Suppressor macrophage (primary cell): ENCODE data around the gene SLC30A5.
"Not testable (repeated sequence)": the region's sequence is repeated elsewhere in the genome, so short reads cannot be mapped to it uniquely, and the experiment has no call there.

ENCODE experiments used
- DNase-seq, 4 experiments: peaks; one replicate each; pipeline ENCODE4 v3.0.0-alpha.2; 2020 to 2022
- total RNA-seq, 17 experiments: gene quantifications; one replicate each; lab custom pipeline; 2026; ENCODE audit warnings: mixed read lengths in 6 of 17, inconsistent platforms in 3 of 17; lab: John Stamatoyannopoulos, UW

SLC30A5 gene
- 63.0 to 148 (median 93.3) reads per million in 17 experiments for total RNA-seq

DNA sequence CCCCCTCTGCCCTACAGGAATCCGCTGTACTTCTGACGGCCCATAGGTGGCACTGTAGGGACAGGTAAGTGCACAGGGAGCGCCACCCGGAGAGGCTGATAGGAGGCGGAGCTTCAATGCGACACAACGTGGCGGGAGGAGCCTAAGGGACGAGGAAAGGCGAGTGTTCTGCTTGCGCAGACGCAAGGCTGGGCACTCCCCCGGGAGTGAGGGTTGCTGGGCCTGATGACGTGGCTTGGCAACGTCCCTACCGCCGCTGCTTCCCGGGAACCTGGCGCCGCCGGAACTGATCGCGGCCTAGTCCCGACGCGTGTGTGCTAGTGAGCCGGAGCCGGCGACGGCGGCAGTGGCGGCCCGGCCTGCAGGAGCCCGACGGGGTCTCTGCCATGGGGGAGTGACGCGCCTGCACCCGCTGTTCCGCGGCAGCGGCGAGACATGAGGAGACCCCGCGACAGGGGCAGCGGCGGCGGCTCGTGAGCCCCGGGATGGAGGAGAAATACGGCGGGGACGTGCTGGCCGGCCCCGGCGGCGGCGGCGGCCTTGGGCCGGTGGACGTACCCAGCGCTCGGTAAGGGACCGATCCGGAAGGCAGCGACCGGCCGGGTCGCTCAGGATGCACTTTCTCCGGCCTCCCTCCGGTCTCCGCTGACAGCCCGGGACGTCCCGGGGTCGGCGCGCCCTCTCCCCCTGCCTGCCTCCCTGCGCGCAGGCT, at the start of gene SLC30A5:
SLC30A5 (plus strand) TSS at position 244 of the 712 bp plus-strand sequence; CDS start at position 486, 242 bp downstream.
- peak; percentile 98 to 100 (median 99) for DNase-seq

DNA sequence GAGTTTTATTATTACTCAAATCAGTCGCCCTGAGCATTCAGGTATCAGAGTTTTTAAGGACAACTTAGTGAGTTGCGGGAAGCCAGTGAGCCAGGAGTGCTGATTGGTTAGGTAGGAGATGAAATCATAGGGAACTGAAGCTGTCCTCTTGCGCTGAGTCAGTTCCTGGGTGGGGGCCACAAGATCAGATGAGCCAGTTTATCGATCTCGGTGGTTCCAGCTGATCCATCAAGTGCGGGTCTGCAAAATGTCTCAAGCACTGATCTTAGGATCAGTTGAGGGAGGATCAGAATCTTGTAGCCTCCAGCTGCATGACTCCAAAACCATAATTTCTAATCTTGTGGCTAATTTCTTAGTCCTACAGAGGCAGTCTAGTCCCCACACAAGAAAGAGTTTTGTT, 48.6 kb upstream of the SLC30A5 start:
- not testable (repeated sequence) for DNase-seq

DNA sequence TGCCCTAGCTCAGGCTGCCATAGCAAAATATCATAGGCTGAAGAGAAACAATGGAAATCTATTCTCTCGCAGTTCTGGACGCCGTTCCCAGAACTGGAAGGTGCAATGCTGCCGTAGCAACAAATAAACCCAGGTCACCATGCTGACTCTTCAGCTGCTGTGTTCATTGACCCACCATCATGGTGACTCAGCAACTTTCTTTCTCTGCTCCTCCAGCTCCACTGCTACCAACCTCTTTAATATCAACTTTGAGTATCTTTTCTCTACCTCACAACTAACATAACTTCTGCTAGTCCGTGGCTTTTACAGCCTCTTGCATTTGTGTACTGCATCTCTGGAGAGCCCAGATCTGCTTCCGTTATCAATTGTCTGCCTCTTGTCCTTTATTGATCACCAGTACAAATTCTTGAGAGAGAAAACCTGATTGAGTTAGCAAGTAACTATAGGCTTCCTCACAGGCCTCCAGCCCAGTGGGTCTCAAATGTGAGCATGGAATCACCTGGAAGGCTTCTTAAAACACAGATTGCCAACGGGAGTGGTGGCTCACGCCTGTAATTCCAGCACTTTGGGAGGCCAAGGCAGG, 47.3 kb upstream of the SLC30A5 start:
- DNase-seq, result peak in 1 of 4 experiments; percentile 9

DNA sequence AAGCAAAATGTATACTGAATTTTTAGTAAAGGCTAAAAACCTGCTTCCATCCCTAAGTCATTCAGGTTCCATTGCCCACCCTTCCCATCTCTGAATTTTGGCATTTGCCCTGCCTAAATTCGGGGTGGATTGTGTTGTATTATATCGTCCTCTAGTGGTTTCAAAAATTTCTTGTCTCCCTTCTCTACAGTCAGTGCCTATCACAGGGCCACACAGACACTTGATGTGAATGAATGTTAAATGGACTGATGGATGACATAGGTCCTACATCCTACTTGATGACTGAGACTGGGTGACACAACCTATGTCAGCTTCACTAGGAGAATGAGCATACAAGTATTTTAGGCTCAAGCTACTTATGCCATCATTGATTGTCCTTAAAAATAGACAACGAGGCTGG, 45.6 kb upstream of the SLC30A5 start:
- DNase-seq, result no peak

DNA sequence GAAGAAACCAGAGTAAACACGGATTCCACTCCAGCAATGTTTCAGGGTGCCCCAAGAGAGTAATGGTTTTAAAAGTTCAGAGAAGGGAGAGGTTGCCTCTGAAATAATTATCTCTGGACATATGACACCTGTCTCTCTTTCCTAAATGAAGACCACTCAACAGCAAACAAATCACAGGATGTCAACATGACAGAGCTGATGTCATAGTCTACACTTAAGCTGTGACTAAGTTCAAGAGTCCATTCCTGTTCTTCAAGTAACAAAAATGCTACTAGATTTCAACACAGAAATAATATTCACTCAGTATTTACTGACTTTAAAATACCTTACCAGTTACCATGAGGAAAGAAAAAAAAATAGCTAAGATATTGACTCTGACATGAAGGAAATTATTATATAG, 44.7 kb upstream of the SLC30A5 start:
- DNase-seq, result no peak

DNA sequence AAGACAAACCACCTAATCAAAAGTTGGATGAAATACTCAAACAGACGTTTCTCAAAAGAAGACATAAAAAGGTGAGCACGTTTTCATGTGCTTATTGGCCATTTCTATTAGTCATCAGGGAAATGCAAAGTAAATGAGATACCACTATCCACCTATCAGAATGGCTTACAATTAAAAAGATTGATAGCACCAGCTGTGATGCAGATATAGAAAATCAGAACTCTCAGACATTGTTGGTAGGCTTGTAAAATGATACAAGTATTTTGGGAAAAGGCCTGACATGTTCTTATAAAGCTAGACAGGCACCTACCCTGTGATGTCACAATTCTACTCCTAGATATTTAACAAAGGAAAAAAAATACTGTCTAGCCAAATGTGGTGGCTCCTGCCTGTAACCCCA, 44.0 kb upstream of the SLC30A5 start:
- DNase-seq, result no peak

DNA sequence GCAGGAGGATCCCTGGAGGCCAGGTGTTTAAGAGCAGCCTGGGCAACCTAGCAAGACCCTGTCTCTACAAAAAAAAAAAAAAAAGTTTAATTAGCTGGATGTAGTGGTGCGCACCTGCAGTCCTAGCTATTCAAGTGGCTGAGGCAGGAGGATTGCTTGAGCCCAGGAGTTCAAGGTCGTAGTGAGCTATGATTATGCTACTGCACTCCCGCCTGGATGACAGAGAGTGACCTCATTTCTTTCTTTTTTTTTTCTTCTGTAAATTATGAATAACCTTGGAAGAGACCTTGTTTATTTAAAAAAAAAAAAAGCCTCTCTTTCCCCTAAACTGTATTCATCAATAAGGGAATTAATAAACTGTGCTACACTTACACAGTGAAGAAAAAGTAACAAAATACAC, 43.6 kb upstream of the SLC30A5 start:
- no peak for DNase-seq

DNA sequence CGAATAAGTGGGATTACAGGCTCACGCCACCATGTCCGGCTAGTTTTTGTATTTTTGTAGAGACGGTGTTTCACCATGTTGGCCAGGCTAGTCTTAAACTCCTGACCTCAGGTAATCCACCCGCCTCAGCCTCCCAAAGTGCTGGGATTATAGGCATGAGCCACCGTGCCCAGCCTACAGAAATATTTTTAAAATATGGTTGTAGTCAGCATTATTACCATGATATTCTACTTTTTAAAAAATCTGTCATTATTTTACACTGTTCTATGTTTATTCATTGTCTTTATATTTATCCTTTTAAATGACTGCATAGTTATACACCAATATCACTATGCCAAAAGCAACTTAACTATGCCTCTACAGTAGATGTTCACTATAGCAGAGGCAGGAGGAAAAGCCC, 41.6 kb upstream of the SLC30A5 start:
- DNase-seq, result no peak

DNA sequence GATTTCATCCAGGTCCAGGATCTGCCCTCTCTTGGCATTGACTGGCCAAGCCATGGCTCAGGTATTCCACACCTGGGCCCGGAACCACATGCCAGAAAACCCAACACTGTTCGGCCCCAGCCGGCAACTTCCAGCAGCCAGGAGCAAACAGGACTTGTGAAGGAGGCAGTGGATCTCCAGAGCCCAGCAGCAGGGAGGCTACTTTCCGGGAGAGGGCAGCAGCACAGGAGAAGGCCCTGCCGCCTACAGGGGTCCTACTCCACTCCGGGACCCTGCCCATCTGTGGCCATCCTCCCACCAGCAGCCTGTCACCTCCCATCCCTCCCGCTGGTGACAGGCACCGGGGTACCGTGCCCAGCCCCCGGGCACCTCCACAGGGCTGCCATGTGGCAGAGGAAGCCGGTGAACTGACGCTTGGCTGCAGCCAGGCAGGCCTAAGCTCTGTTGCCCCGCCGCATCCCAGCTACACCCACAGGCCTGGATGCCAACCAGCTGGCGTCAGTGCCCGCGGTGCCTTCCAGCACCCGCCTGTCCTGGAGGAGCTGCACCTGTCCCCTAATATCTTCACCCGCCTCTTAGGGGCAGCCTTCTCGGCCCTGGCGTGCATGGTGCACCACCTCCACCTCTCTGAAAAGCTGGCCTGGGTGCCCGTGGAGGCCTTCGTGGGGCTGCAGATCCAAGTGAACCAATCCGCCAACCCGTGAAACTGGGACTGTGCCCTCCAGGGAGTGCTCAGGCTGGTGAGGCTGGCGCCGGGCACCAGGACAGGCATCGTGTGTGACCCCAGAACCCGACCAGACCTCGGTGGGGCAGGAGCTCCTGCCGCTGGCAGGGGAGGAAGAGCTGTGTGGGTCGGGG, 18.9 kb upstream of the SLC30A5 start:
- no peak for DNase-seq

DNA sequence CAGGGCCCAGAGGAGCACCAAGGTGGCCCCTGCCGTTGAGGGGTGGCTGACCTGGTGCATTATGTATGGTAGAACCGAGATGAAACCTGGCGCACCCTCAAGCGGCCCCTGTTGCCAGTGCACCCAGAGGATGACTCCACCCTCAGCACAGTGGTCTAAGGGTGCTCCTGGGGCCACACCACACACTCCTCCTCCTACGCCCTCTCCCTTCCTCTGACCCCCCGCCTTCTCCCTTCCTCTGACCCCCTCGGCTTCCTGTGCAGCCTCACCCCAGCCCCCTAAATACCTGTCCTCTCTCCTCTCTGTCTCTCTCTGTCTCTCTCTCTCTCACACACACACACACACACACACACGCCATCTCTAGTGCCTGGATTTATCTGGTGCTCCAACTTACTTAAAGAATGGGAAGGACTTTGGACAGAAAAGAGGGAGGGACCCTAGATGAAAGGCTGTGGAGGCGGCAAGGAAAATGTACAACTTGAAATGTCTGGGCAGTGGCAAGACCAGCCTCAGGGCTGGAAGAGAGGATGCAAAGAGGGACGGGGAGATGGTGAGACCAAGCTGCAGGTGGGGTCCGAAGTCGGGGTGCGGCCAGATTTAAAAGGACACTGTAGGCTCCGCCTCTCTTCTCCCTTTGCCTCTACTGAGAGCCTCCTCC, 18.2 kb upstream of the SLC30A5 start:
- DNase-seq, result no peak

DNA sequence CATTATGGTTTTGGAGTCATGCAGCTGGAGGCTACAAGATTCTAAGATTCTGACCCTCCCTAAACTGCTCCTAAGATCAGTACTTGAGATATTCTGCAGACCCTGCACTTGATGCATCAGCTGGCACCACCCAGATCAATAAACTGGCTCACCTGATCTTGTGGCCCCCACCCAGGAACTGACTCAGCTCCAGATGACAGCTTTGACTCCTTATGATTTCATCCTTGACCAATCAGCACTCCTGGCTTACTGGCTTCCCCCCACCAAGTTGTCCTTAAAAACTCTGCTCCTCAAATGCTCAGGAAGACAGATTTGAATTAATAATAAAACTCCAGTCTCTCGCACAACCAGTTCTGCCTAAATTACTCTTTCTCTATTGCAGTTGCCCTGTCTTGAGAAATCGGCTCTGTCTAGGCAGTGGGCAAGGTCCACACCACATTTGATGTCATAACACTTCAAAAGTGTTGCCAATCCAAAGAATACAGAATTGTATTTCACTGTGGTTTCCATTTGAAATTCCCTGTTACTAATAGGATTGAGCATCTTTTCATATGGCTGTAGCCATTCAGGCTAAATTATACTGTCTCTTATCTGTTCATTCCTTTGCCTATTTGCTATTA, 14.8 kb upstream of the SLC30A5 start:
- peak in 2 of 4 experiments; percentile 9 to 15 for DNase-seq

DNA sequence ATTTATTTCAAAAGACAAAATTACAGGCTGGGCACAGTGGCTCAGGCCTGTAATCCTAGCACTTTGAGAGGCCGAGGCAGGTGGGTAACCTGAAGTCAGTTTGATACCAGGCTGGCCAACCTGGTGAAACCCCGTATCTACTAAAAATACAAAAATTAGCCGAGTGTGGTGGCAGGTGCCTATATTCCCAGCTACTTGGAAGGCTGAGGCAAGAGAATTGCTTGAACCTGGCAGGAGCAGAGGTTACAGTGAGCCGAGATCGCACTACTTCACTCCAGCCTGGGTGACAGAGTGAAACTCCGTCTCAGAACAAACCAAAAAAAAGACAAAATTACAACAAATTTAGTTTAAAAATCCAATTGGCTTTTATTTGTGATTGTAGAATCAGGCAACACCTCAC, 14.3 kb upstream of the SLC30A5 start:
- no peak for DNase-seq

DNA sequence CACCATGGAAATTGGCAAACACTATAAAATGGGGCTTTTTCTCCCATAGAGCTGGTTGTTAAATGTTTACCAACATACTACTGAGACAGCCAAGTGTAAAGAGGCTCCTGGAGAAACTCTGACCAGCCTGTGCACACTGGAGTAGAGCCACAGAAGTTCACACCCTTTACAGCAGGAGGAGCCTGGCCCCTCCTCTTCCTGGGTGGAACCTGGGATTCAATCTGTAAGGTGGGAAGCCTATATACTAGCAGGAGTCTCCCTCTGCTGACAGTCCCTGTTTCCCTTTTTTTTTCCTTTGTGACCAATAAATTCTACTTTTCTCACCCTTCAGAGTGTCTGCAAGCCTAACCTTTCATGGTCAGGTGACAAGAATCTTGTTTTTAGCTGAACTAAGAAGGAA, 10.4 kb upstream of the SLC30A5 start:
- DNase-seq, result peak in 3 of 4 experiments; percentile 16 to 32 (median 22)

DNA sequence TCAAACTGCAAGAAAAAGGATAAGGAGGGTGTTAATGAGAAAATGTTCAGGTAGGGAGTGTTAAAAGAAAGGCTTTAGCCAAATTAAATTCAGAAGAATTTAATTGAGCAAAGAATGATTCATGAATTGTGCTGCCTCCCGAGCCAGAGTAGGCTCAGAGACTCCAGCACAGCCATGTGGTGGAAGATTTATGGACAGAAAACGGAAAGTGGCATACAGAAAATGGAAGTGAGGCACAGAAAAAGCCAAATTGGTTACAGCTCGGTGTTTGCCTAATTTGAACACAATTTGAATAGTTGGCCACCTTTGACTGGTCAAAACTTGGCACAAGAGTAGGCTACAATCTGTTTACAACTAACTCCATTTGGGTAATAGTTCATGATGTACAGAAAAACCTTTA, 9.6 kb upstream of the SLC30A5 start:
- no peak for DNase-seq

DNA sequence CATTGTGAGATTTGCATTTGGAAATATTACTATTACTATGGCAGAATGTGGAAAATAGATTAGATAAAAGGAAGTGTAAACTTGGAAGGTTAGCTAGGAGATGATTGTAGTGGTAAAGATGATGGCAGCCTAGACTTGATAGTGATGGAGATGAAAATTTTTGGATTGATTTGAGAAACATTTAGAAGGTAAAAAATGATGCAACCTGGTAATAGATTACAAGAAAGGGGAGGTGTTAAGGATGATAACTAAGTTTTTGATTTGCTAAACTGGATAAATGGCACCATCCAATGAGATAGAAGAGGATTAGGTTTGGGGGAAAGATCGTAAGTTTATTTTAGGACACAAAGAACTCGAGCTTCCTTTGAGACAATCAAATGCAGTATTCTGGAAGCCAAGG, 8.9 kb upstream of the SLC30A5 start:
- DNase-seq, result no peak

DNA sequence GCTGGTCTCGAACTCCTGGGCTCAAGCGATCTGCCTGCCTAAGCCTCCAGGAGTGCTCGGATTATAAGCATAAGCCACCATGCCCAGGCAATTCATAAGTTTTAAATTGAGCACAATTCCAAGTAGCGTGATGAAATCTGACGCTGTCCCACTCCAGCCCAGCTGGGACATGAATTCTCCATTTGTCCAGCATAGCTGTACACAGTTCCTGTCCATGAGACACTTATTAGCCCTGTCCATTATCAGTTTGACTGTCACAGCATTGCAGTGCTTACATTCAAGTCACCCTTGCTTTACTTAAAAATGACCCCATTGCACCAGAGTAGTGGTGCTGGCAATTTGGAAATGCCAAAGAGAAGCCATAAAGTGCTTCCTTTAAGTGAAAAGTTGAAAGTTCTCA, 7.6 kb upstream of the SLC30A5 start:
- DNase-seq, result no peak

DNA sequence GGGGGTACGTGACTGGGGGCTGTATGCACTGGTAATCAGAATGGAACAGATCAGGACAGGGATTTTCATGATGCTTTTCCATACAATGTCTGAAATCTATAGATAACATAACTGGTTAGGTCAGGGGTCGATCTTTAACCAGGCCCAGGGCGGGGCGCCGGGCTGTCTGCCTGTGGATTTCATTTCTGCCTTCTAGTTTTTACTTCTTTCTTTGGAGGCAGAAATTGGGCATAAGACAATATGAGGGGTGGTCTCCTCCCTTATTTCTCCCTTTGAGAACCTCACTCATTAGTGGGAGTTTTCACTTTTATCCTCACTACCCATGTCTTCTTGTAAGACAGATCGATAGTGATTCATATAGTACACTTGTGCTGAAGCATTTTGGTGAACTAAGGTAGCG, 5.8 kb upstream of the SLC30A5 start:
- not testable (repeated sequence) for DNase-seq

DNA sequence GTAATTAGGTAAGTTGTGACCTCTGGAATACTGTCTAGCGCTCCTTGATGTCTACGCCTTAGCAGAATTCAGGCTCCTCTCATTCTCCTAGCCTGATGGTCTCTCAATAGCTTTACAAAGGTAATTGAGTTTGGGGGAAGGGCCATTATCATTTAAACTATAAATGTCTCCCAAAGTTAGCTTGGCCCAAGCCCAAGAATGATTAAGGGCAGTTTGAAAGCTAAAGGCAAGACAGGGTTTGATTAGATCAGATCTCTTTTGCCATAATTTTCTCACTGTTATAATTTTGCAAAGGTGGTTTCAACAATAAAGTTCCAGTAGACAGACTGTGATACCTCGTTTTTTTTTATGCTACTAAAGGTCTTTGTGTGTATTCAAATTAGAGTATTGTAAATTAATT, 3.7 kb upstream of the SLC30A5 start:
- no peak for DNase-seq

DNA sequence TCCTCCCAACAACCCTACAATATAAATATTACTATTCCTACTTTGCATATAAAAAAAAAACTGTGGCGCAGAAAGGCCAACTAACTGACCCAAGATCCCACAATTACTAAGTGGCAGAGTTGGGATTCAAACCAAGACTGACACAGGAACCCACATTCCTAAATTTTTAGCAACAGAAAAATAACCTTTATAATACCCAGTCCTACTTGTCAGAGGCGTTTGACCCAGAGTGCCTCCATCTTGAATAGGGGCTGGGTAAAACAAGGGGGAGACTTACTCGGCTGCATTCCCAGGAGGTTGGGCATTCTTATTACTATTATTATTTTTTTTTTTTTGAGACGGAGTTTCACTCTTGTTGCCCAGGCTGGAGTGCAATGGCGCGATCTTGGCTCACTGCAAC, 2.0 kb upstream of the SLC30A5 start:
- no peak for DNase-seq

DNA sequence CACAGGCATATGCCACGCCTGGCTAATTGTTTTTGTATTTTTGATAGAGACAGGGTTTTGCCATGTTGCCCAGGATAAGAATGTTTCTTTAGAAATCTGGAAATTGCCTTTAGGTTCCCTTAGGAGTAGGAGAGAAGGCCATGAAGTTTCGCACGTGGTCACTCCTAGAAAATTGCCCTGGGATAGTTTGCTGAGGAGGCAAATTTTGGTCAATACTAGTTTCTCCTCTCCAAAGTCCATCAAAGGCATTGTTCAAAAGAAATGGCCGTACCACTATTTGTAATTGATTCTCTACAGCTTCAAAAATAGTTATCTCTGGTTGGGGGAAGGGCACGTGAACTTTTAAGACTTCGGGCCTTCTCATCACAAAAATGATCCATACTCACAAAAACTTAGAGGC, 845 bp upstream of the SLC30A5 start:
- DNase-seq, result no peak

DNA sequence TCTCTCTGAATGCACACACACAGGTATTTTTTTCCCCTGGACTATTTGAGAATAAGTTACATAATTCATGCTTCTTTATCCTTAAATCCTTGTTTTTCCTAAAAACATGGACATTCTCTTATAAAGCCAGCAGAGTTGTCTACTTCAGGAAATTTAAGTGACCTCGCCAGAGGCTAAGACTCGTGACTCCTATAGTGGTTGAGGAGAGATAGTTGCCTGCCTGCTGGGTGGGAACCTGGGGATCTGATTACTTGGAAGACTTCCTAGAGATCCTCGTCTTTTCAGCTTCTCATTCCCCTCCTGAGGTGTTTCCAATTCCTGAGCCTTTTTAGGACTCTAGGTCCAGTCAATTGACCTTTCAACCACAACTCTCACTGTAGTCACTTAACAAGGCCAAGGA, 5.5 kb downstream of the SLC30A5 start:
- no peak for DNase-seq

DNA sequence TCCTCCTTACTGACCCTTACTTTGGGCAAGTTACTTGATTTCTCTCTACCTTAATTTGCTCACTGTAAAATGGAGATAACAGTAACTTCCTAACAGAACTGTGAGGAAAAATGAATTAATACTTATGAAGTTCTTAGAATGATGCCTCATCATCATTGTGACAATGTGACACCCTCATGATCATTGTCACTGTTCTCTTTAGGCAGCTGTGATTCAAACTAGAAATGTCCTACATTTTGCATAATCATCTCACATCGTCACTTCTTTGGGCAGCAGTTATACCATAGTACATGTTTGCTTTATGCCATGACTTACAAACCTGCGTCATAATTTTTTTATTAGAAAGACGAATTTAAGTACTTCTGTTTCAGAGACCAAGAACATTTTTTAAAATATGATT, 9.7 kb downstream of the SLC30A5 start:
- DNase-seq, result peak; percentile 21 to 78 (median 50)
